HG03097 (cell line): ENCODE data around the gene COL4A2.

Experiments used
- ATAC-seq: cut with Tn5 transposase; IDR thresholded peaks from one replicate; pipeline ENCODE4 v1.9.1; 2021; ENCODE audit not compliant: unreplicated experiment, low FRiP score

Gene COL4A2

DNA sequence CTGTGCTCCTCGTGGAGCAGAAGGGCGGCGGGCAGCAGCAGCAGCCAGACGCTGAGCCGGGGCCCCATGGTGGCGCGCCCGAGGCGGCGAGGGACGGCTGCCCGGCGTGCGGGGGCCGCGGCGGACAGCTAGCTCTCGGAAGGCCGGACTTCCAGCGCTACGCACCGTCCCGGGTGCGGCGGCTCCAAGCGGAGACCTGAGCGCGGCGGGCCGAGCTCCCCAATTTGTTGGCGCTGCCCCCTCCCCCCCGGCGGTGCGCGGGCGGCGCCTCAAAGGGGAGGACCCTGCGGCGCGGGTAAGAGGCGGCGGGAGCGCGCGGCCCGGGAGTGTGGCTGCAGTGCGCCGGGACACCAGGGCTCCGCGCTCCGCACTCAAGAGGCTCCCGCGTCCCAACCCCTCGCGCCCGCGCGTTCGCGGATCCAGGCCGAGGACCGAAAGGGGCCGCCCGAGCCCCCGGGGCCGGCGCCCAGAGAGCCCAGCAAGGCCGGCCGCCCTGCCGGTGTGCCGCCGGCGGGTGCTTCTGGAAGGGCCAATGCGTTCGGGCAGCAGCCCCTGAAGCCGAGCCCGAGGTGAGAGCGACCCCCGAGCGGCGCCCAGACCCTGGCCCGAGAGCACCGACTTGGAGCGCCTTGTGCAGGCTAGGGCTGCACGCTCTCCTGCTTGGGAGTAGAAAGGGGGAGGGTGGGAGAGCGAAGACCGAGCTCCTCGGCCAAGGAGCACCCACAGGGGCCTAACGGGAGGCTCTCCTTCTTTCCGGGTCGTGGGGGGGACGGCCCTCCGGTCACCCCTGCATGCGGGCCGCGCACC lies at the start of gene COL4A2, which contains the start of gene COL4A1:
Gene COL4A2 (plus strand): TSS at position 325 of the 807 bp plus-strand sequence. CDS start 620 bp downstream, outside the sequence.
Gene COL4A1 (minus strand): TSS at position 198 of the 807 bp plus-strand sequence. CDS start 130 bp downstream, at position 68.
- no peak for ATAC-seq

DNA sequence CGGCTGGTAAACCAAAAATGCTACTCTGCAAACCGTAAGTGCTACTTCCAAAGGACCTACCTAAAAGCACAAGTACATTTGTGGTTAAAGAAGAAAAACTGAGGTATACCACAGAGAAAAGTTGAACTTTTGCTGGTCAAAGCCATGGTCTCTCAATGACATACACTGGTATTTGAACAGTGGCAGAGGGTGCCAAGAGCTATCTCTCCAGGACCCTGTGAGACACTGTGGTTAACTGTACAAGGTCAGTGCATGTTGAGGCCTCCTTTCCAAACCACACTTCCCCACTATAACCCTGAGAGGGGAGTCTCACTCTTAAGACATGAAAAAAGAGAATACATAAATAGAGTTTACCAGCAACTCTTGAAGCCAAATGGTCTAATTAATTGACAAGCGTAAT lies 49.7 kb upstream of the COL4A2 start:
- ATAC-seq, result no peak

DNA sequence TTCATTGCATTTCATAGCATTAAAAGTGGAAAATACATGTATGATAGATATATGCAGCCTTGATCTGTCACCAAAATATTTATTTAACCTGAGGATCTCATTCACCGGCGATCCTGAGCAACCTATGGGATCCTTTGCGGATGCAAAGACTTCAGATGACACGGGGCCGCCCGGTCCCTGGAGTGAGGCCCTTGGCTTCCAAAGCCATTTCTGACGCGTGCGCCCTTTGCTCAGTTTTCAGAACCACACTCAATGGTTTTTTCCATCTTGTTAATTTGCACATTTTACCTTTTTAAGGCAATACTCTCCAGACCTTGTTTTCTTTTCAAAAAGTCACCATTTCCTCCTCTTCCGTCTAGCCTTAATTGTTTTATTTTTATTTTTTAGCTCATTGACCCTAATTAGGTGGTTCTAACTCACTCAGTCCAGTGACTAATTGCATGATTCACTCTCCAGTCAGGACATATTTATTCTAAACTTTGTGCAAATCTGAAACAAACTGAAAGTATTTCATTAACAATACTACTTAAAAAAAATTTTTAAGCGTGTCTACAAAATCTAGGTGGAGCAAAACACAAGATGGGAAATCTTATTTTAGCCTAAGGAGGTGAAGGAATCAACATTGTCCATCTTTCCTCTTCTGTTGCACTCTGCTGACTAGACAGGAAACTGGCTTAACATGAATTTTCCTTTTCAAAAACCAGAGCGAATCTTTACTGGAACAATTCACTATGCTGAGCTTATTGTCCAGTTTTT lies 48.0 kb upstream of the COL4A2 start:
- ATAC-seq, result no peak

DNA sequence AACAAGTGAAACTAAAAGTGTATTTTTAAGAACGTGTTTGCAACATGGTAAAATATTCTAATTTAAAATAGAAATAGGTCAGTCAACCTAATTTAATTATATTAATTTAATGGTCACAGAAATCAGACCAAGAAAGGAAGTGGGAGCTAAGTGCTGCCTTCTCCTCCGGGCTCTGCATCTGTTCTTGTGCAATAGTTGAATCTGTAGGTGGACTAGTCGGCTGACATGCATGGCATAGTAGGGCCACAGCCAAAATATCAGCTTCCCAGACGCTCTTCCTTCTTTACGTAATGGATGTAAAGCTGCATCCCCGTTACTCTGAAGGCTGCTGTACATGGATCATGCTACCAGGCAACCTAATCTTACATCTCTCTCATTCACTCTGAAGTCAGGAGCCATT lies 47.4 kb upstream of the COL4A2 start:
- no peak for ATAC-seq

DNA sequence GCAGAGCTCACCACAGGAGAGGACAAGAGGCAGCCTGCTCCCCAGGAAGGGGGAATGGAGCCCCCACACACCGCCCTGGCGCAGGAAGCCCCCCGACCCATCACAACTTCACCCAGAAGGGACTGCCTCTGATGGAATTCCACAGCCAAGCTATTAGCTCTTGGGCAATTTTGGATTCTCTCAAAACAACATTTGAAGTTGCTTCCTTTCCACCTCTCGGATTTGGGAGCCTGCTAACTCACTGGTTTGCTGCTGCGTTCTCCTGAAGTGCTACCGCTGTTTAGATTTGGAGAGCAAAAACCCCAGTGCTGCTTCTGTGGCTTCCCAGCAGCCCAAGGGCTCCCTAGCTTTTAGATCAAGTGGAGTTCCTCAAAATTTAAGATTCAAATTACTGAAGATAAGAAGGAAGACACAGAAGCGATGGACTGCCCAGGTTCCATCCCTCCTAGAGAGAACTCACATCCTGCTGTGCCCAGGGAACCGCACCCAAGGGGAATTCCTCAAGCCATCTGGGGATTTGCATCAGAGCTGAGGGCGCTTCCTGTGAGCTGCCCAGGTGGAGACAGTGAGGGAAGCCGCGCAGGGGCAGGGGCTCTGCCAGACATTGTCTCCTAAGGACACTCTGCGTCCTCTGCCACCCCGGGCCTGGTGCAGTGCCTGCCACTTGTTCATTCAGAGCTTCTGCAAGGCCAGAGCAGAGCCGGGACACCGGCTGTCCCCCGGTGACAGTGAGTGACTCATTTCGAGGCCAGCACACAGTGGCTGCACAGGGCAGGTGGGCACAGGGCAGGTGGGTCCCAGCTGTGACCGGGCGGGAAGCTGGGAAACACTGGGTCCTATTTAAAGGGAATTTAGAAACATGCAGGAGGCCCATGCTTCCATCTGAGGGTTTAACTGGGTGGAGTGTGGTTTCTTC lies 45.7 kb upstream of the COL4A2 start:
- ATAC-seq, result no peak

DNA sequence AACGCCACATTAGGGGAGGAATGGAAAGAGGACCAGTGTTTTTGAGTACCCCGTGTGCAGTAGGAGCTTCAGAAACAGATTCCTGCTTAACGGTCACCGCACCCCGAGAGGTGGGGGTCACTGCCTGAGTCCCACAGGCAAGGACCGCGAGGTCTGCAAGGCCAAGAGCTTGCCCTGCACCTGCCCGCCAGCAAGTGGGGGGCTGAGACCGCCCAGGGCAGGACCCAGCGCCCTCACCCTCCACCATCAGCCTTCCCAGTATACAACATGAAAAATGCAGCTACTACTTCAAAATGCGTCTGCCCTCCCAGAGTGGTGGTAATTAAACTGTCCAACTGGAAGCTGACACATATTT lies 45.0 kb upstream of the COL4A2 start:
- ATAC-seq, result no peak

DNA sequence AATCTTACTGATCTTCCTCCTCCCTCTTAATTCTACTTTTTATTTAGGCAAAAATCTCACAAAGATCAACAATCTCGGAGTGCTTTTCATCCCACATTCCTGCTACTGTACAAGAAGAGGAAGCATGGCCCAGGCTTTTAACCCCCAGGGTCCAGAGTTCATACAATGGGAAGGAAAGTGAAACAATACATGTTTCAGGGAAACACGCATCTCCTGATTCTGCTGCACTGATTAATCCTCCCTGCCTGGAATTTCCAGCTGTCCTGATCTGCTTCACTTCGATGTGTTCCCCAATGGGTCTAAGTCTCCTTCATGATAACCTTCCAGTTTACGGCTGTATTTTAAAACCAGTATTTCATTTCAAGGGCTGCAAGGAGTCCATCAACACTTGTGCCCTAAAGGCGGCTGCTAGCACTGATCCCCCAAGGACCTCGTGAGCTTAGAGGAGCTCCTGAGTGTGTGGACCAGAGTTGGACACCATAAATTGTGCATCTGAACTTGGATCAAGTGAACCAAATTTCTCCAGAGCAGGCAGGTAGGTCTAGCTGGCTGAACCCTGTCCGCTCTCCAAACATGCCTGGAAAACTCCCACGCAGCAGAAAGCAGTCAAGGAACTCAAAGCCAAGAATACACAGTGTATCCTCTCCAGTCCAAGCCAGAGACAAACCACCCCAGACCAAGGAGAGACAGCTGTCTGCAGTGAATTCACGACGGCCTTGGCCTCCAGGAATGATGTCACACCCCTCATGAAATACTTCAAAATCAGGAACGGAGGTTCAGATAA lies 44.4 kb upstream of the COL4A2 start:
- no peak for ATAC-seq

DNA sequence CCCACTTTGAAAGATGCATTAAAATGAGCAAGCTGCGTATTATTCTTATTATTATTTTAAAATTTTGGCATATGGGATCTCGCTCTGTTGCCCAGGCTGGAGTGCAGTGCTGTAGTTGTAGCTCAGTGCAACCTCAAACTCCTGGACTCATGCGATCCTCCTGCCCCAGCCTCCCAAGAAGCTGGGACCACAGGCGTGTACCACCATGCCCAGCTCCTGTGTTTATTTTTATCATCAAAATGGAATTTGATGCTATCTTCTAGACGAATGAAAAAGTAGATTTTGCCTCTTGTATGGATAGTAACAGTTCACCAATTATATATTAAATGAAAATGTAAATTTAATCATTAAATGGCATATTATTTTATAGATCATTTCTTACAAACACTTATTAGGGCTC lies 43.7 kb upstream of the COL4A2 start:
- ATAC-seq, result no peak

DNA sequence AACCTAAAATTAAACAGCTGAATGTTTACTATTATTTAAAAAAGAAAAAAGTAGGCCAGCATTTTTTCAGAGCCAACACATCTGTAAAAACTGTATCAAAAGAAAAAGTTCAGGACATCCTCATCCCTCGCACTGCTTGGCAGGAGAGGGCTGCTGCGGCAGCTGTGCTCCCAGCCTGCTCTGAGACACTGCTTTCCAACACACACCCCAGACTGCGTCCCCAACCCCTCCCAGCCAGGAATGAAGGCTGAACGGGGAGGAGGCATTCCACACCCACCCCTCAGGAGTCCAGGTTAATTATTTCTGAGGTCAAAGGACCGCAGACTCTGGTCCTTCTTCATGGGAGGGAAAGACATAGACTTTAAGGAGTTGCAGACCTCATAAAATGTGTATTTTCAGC lies 43.2 kb upstream of the COL4A2 start:
- no peak for ATAC-seq

DNA sequence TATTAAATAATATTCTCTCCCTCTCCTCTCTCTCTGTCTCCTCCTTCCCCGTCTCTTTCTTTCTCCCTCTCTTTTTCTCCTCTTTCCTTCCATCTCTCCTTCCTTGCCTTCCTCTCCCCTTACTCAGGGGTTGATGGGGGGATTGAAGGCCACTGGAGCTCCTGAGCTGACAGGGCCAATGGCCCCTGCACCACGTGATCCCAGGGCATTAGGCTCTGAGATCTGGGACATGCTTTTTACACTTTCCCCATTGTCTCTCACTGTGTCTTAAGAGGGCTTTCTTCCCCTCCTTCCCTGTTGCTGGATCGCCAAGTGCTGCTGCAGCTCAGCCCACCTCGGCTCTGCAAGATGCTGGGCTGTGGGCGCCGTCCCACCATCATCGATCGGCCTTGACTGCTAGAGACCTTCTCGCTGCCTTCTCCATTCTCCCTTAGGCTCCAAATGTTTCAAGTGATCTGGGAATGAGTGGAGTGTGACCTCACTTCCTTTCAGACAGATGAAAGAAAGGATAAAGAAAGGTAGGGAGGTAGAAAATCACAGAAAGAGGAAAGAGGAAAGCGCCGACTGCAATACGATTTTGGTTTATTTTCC lies 42.3 kb upstream of the COL4A2 start:
- ATAC-seq, result no peak

DNA sequence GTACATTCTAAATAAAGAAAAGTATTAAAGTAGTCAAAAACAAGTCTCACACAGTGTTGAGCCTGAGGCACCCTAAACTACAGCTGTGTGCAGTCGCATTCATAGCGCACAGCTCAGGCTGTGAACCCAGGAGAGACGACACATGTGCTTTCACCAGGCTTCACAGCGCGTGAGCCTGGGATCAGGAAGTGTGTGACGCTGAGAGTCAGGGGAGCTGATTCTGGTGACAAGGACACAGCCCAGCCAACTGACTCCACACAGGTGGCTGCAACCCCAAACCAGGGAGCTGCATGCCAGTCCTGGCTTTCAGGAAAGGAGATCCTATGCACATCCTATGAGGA lies 41.8 kb upstream of the COL4A2 start:
- ATAC-seq, result no peak

DNA sequence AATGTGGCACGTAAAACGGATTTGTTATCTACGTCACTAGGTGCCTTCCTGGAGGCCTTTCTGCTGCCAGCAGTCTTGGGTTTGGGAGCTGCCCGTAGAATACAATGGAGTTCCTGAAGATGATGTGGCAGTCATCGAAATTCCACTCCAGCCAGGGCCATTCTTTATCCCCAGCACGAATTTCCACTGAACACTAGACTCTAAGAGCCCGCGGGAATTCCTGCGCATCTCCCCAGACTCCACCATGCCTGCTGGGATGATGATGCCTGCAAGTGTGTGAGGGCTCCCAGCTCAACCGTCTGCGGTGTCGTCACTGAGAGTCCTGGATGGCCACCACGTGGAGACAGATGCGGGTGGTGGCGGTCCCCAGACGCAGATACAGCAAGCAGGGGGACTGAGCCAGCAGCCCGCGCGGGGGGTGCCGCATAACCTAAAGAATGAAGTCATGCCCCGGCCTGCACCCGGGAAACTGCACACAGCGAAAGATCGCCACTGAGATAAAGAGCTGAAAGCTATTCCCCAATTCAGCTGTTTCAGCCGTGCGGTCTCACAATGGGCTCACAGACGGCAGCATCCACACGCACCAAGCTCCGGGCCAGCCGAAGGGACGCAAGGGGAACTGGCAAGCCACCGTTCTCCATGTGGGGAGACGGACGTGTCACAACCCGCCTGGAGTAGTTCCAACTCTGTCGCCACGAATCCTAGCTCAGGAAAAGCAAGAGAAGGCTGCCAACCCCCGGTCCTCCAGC lies 41.2 kb upstream of the COL4A2 start:
- ATAC-seq, result no peak

DNA sequence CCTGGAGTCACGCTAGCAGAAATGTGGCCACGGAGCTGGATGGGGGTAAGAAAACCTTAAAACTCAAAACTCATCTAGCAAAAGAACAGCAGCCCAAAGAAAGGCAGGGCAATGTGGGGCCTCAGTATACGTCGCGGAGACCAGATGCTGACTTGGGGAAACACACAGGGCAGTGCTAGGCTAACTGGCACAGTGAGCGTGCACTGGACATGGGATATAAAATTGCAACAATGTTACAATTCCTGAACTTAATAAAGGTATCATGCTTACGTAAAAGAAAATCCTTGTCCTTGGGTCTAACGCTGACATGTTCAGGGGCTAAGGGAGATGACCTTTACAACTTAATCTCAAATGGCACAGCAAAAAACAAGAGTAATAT lies 40.7 kb upstream of the COL4A2 start:
- no peak for ATAC-seq

DNA sequence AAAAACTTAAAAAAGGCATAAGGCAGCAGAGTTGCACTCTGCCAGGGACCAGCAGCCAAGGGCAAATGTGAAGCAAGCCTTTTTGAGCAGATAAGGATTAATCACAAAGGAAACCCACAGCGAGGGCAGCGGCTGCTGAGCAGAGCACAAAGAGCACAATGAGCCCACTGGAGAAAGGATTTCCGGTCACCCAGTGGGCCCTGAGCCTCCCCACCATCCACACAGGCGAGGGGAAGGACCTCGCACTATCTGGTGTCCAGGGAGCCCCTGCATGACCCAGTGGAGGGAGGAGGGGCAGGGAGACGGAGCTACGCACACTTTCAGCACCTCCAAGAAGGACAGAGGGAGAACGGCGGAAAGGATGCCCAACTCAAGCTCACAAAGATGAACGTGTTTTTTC lies 40.1 kb upstream of the COL4A2 start:
- ATAC-seq, result no peak

DNA sequence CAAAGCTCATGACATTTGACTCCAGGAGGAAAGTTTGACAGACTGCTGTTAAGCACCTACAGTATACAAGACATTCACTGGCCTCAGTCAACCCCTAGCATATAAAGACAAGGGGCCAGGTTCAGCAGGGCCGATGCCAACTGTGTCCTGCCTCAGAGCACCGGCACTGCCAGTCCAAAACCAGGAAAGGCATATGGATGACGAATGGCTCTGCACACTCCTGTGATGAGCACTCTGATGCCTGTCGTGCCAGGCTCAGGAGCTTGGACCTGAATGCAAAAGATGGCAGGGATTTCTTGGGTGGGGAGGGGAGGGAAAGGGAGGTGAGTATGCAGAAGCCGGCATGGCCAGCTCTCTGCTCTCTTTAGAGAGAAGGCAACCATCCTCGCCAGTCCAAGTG lies 39.0 kb upstream of the COL4A2 start:
- ATAC-seq, result no peak

DNA sequence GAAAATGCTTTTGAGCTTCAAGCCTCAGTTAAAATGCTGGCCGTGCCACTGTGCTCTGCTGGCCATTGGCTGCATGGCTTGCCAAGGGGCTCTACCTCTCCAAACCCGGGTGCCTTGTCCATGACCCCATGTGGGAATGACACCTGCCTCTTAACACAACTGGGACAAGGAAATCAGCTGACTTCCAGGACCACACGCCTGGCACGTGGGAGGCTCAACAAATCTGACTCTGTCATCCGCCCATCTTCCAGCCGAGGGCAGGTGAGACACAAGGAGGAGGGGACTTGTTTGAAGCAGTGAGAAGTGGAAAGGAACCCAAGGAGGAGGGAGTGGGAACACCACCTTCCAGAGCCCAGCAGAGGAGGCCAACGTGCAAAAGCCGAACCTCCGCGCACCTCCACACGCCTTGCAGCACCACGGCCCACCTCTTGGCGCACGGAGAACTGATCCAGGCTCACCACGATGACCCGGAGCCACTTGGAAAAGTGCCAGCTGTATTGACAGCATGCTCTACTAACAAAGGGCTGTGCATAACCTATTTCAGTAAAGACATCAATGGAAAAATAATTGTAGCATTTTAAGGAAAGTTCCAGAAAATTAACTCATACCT lies 38.4 kb upstream of the COL4A2 start:
- ATAC-seq, result no peak

DNA sequence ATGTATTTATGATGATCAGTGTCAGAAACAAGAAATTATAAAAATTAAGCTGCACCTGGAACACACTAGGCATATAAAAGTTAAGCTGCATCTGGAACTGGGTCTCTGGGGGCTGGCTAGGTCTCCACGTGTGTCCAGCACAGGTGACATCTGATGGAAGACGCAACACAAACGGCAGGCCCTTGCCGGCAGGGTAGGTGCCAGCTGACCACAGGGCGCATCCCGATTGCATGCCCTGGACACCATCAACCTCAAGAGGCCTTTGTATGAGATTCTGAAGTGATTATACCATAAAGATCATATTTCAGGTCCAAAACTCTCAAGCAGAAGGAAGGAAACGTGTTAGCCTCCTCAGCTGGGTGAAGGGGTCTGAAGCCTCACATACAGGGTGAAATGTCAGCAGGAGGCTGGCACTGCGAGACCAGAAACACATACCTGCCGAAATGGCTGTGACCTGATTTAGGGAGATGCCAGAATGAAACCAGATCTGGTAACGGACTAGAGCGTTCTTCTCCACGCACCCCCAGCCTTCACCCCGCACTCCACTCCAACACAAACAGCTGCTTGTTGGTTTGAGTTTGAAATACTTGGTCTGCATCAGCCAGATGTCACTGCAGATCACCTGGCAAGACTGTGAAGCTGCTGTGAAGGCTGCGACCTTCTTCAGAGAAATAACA lies 37.4 kb upstream of the COL4A2 start:
- ATAC-seq, result no peak

DNA sequence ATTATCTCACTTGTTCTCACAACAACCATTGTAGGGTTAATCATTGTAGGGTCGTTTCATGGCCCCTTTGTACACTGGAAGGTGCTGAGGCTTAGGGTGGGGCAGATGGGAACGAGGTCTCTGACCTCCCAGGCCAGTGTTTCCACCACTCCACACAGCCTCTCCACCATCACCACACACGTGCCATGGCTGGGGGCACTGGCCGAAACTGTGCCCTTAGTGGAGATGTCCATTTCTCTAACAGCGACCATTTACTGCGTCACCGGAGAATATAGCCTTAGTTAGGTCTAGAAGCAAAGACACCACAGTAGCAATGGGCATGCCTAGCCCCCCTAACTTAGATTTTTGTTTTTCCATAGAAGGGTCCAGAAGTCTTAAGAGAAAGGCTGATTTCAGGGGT lies 36.6 kb upstream of the COL4A2 start:
- no peak for ATAC-seq
